ENCODE results near the gene NOL4L.

Gene NOL4L

DNA sequence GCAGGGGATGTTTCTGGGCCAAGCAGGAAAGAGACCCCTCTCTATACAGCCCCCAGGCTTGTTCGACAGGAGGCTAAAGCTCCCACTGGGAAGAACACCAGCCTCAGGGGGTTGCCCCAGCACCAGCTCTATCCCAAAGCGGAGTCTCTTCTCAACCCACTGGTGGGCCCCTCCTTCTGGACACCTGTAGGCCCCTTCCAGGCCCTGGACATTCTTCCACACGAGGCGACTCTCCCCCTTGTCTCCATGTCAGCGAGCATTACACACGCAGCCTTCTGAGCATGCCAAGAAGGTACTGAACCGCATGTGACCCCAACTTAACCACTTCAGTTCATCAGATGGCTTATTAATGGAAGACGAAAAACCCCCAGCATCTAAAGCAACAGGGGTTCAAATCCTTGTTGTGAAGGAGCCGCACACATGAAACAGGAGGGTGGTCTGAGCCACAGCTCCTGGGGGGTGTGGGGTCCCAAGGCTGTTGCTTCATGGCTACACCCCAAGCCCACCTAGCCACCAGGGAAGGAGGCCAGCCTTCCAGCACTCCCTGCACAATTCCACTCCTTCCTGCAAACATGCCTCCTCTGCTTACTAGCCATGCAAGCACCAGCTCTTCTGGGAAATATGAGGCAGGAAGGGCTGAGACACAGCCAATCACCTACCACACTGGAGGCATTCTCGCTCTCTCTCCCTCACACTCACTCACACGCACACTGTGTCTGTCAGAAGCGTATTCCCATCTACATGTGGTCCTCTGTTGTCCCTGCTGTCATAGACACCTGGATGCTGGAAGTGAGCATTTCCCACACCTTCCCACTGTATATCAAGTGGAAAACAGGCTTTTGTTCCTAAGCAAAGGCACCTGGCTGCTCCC, 104.5 kb downstream of the NOL4L start:
- DNase-seq: no peak

- DNase-seq: no peak
Measured at GRCh38 chr20:32479697-32480171, 105.4 kb downstream of the NOL4L start.

- DNase-seq: no peak
Measured at GRCh38 chr20:32479012-32479411, 106.1 kb downstream of the NOL4L start.

DNA sequence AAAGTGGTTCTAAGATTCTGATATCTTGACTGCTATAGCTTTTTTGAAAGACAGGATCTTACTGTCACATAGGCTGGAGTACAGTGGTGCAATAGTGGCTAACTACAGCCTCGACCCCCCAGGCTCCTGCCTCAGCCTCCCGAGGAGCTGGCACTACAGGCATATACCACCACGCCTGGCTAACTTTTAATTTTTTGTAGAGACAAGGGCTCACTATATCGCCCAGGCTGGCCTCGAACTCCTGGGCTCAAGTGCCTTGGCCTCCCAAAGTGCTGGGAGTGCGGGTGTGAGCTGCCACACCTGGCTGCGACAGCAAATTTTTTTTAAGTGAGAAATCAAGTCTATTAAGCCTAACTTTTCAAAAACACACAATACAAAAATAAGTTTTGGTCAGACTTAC, 106.6 kb downstream of the NOL4L start:
- DNase-seq: no peak

DNA sequence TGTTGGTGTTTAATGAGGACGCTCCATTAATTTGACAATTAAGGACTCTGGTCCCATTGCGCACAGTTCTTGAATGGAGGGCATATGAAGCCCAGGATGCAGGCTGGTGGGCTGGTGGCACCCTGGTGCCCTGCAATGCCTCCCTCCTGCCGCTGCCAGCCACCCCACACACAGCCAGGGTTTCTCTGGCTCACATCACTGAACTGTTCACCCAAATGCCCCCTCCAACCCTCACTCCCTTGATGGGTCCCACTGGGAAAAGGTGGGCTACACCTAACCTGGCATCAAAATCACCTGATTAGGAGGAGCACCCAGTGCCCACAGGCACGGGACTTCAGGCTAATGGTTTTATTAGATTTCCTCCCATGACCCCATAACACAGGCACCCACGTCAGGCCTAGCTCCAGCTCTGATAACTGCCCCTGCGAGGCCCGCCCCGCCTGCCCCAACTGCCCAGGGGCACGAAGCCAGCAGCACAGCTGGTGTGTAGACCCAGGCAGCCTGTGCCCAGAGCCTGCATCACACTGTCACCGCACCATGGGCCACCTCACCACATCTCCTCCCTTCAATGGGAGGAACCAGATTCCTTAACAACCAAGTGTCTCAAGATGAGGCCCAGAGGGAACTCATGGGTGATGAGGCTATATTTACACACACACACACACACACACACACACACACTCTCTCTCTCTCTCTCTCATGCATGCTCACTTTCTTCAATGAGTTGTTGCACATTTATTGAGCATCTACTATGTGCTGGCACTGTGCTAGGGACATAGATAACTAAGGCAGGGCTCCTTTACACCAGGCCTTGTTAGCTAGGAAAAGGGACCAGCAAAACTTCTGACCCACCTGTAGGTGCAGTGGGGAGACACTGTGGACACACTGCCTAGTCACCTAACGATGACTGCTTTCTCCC, 107.3 kb downstream of the NOL4L start:
- DNase-seq: no peak

DNA sequence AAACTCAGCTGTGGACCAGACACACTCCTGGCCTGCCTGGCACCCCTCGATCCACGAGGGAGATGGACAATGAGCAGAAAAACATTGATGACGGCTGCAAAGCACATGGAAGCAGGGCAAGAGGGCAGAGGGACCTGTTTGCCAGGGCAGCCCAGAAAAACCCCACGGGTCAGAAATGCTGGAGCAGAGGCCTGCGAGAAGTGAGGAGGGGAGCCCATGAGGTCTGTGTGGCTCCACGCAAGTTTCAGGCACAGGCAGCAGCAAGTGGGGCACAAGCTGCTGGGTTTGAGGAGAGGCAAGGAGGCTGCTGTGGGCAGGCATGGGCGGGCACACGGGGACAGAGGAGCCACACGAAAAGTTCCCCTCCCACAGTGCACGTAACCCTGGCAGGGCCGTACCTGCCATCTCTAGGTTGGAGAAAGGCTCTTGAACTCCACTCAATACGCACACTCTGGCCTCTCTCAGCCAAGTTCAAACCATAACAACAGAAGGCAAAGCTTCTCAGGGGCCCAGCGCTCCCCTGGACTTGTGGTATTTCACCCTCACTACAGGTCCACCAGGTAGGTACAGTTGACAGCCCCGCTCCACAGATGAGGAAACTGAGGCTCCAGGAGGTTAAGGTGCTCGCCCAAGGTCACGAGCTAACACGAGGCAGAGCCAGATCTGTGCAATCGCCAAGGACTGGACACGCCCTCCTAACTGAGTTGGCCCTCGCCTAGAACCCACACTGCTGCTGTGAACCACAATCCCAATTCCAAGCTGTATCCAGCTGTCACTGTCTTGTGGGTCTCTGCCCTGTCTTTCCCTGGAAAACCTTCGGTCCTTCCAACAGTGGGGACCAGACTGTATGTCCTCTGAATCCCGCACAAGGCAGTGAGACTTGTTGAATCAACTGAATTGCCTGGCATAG, 108.2 kb downstream of the NOL4L start:
- peak; percentile 12 for DNase-seq

GRCh38 chr20:32474967-32475811, 109.9 kb downstream of the NOL4L start:
- peak; percentile 92 for DNase-seq

DNA sequence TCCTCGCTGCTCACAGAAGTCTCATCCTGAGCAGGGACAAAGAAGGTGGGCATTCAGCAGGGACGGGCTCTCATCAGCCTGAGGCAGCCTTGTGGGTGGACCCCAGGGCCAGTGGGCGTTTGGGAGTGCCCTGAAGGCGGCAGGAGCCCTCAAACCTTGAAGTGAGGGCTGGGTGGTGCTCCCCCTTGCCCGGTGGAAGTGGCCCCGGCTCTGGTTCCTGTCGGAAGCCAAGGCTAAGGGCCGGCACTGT, 110.5 kb downstream of the NOL4L start:
- no peak for DNase-seq

GRCh38 chr20:32474009-32474716, 111.0 kb downstream of the NOL4L start:
- DNase-seq: peak; percentile 43

- no peak for DNase-seq
Measured at GRCh38 chr20:32473231-32474008, 111.7 kb downstream of the NOL4L start.

- DNase-seq: no peak
Measured at GRCh38 chr20:32472581-32473207, 112.4 kb downstream of the NOL4L start.

DNA sequence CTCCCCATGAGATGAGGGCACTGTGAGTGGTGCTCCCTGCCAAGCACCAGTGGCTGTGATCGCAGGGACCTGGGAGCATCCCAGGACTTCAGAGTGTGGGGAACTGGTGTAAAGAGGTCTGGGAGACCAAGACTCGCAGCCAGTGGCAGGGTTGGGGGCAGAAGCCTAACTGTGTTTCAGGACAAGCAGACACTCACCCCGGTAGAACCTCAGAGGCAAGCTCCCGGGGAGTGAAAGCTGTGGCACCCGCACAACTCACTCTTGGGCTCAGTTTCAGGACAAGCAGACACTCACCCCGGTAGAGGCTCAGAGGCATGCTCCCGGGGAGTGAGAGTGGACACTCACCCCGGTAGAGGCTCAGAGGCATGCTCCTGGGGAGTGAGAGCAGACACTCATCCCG, 114.2 kb downstream of the NOL4L start:
- no peak for DNase-seq

DNA sequence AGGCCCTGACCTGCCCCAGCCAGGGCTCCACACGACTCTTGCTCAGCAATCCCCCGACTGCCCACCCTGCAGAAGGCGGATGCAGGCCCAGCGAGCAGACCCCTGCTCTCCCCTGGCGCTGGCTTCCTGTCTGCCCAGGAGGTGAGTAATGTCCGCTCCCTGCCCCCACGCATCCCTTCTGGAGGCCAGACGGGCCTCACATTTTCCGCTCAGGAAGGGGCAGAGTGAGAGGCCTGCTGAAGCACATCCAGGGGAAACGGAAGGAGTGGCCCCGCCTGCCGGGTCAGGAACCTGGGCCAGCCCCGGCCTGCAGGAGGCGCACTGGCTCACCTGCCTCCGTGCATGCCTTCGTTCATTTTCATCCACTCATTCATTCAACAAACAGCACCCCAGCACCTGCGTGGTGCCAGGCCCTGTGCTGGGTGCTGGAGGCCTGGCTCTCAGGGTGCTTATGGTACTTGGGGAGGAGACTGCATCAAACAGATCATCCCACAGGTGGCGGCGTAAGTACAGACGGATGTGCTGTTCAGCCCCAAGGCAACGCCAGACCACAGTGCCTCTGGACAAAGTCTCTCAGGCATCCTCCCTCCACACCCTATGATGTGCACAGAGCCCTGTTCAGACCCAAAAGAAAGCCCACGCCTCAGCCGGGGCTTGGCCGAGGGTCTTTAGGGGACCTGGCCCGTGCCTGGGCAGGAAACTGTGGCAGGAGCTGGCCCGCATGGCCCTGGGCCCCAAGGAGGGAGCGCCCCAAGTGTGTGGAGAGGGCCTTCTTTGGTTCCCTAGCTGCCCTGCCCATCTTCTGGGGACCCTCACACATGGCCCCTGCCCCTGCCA, 114.9 kb downstream of the NOL4L start:
- no peak for DNase-seq

DNA sequence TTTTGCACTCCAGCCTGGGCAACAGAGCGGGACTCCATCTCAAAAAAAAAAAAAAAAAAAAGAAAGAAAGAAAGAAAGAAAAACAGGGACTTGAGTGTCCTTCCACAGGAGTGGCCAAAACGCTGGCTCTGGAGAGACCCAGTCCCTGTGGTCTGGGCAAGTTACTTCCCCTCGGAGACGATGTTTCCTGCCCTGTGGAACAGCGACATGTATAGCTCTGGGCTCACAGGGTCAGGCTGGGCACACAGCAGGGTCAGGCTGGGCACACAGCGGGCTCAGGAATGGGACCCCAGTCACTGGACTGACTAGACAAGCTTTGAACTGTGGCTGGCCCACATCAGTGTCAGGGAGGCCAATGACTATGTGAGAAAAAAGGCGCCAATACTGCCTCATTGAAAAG, 116.3 kb downstream of the NOL4L start:
- no peak for DNase-seq

- DNase-seq: no peak
Measured at GRCh38 chr20:32468313-32468640, 116.9 kb downstream of the NOL4L start.

GRCh38 chr20:32467506-32468312, 117.4 kb downstream of the NOL4L start:
- DNase-seq: no peak

GRCh38 chr20:32466739-32467505, 118.2 kb downstream of the NOL4L start:
- no peak for DNase-seq

Measured in DMS79 (cell line).